ENCODE measurements around the gene OR6J1. TPM values are rescaled to one million over a fixed set of nuclear protein-coding genes. Genes with fewer than 3 reads are reported as not detected.

The OR6J1 gene
- total and polyA plus RNA-seq, 2 of the 13 experiments (the other 11 are each of a cell fraction or from before 2014, with no cell fraction given): not detected

DNA sequence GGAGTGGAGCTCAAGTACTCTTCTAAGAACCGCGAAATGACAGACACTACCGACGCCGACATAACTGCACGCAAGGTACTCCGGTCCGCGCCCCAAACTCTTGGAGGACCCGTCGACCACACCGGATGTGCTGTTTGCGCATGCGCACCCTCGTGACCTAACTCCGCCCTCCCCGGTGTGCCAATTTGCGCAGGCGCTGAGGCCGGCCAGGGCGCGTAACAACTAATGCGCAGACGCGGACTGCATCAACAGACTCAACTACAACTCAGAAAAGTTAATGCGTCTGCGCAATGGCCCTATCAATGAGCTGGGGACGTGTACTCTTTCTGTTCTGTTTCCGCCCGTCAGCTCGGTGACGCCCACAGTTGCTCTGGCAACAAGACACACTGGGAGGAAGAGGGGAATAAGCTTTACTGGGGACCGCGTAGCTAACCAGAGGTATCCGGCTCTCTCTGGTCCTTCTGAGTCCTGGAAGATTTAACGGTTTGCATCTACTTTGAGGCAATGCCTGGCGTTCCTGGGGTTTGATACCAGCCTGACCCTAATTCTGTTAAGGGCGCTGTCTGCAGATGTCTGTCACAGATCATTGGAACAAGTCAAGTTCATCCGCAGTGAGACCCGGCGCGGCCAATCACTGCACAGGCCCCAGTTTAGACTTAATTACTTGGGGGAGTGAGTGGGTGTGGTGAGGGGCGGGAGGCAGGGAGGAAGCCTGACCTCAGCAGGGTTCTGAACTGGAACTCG lies 54.9 kb downstream of the OR6J1 start, which contains the start of gene DAD1 (continued):
- TF ChIP-seq SOX6 (IDR thresholded peaks at IDR 0.05) (no peak), SOX6 (CRISPR knock-in tag; IDR thresholded peaks at IDR 0.05) (peak; percentile 42; the same call in 1 of the 2 replicates), FOXP4 (CRISPR knock-in tag; IDR thresholded peaks at IDR 0.05) (peak; percentile 35), ZNF552 (CRISPR knock-in tag; IDR thresholded peaks at IDR 0.05; ENCODE audit: borderline replicate concordance) (no peak), CHD2 (IDR thresholded peaks at IDR 0.05; ENCODE audit: low read depth, low read length) (no peak), JUN (CRISPR knock-in tag; IDR thresholded peaks at IDR 0.05) (peak; percentile 35; the same call in 1 of the 2 replicates), ZBTB1 (CRISPR knock-in tag; IDR thresholded peaks at IDR 0.05; ENCODE audit: borderline replicate concordance) (0 out of 2 replicates have a peak, but pooled peaks have one; percentile 77), ZNF703 (CRISPR knock-in tag; IDR thresholded peaks at IDR 0.05; ENCODE audit: borderline replicate concordance) (no peak), ZNF207 (IDR thresholded peaks at IDR 0.05; ENCODE audit: borderline replicate concordance) (no peak), KDM1A (CRISPR knock-in tag; IDR thresholded peaks at IDR 0.05) (peak; percentile 73), ZBTB14 (CRISPR knock-in tag; IDR thresholded peaks at IDR 0.05) (no peak), SSRP1 (CRISPR knock-in tag; IDR thresholded peaks at IDR 0.05) (no peak), SMAD9 (CRISPR knock-in tag; IDR thresholded peaks at IDR 0.05) (peak; percentile 93; the same call in 1 of the 2 replicates), ARNTL (CRISPR knock-in tag; IDR thresholded peaks at IDR 0.05) (peak; percentile 78), ZNF501 (CRISPR knock-in tag; IDR thresholded peaks at IDR 0.05) (peak; percentile 98), ZNF788 (CRISPR knock-in tag; IDR thresholded peaks at IDR 0.05; ENCODE audit: borderline replicate concordance) (peak; percentile 78; the same call in 1 of the 2 replicates), ZNF256 (CRISPR knock-in tag; conservative IDR thresholded peaks at IDR 0.05) (no peak; the same call in 1 of the 2 replicates), AHDC1 (CRISPR knock-in tag; IDR thresholded peaks at IDR 0.05; ENCODE audit: borderline replicate concordance) (no peak), ZNF674 (CRISPR knock-in tag; IDR thresholded peaks at IDR 0.05; ENCODE audit: low read depth) (no peak), POLR2A (IDR thresholded peaks at IDR 0.05; ENCODE audit: insufficient read depth in 1 of 2, low read depth in 2 of 2, low read length in 2 of 2) (peak in 1 of 2 experiments; percentile 97; a peak in 2 of 4 replicates)
- TF ChIP-seq, protein P1, sequence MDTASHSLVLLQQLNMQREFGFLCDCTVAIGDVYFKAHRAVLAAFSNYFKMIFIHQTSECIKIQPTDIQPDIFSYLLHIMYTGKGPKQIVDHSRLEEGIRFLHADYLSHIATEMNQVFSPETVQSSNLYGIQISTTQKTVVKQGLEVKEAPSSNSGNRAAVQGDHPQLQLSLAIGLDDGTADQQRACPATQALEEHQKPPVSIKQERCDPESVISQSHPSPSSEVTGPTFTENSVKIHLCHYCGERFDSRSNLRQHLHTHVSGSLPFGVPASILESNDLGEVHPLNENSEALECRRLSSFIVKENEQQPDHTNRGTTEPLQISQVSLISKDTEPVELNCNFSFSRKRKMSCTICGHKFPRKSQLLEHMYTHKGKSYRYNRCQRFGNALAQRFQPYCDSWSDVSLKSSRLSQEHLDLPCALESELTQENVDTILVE (CRISPR knock-in tag; IDR thresholded peaks at IDR 0.05): peak; percentile 16; the same call in 1 of the 2 replicates
